GM04504 (cell line): ENCODE results near the gene ANKRD34A.
"Not testable (repeated sequence)": the region's sequence is repeated elsewhere in the genome, so short reads cannot be mapped to it uniquely, and the experiment has no call there.

Source experiments
- DNase-seq: peaks from one replicate; pipeline ENCODE4 v3.0.0-alpha.2; 2012; ENCODE audit warnings: low read depth

The ANKRD34A gene

GRCh38 chr1:145942871-145943270 lies 21.5 kb downstream of the ANKRD34A start:
- DNase-seq, result no peak

DNA sequence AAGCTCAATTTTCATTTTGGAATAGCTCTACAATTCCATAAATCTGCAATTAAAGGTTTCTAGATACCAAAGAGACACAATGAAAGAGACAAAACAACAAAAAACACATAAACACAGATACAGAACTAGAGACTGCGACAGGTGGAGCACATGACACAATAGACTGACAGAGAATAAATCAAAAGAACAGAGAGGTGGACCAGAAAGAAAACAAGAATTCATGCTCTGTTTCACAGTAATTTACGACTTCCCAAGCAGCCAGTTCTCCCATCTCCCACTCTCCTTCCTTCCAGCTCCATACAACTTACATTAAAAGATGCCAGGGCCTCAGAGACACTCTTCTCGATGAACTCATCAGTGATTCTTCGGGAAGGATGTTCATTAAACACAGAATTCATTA lies 22.0 kb downstream of the ANKRD34A start:
- no peak for DNase-seq

- DNase-seq, result no peak
Observed at GRCh38 chr1:145937436-145937835, 26.9 kb downstream of the ANKRD34A start.

GRCh38 chr1:145936247-145936646 lies 28.1 kb downstream of the ANKRD34A start:
- DNase-seq, result no peak

DNA sequence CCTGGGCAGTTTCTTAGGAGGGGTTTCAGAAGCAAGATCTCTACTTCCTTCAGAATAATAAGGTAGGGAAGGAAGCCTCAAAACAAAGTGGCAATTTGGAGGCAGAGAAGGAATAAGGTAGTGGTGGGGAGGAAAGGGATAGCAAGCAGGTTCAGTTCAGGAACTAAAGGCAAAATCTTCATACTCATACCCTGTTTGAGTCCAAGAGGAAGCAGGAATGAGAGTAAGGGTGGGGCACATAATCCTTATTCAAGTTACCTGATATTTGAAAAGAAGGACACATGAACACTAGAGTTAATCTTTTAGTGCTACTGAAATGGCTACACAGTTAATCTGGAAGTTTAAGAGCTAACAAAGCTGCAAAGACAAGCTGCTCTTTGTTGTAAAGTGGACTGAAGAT lies 28.7 kb downstream of the ANKRD34A start:
- no peak for DNase-seq

- DNase-seq, result not testable (repeated sequence)
Observed at GRCh38 chr1:145932522-145933009, 31.8 kb downstream of the ANKRD34A start.

- no peak for DNase-seq
Observed at GRCh38 chr1:145927916-145928643, 36.3 kb downstream of the ANKRD34A start.

- peak; percentile 98 for DNase-seq
Observed at GRCh38 chr1:145927063-145927886, 37.1 kb downstream of the ANKRD34A start, which contains the start of gene RBM8A. Gene RBM8A, minus strand, starts transcription at chr1:145927484. Its CDS starts 58 bp downstream, at chr1:145927426.

- DNase-seq, result no peak
Observed at GRCh38 chr1:145926686-145927062, 37.7 kb downstream of the ANKRD34A start.

DNA sequence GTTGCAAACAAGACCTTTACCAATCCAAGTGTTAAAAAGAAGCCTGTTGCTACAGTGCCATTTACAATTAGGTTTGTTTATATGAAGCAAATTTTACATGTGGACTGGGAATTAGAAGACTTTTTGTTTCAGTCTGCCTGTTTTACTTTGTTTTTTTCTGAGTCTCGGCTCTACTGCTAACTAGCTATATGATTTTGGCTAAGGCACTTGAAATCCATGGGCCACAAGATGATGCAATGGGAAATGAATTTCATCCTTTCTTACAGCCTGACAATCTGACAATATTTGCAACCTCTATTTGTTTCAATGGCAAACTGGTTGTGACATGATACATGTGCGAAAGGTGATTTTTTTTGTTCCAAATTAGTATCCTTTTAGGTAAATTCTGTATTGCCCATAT lies 42.1 kb downstream of the ANKRD34A start:
- no peak for DNase-seq

- not testable (repeated sequence) for DNase-seq
Observed at GRCh38 chr1:145920297-145920696, 44.1 kb downstream of the ANKRD34A start.

GRCh38 chr1:145918992-145919939 lies 45.1 kb downstream of the ANKRD34A start:
- DNase-seq, result no peak

DNA sequence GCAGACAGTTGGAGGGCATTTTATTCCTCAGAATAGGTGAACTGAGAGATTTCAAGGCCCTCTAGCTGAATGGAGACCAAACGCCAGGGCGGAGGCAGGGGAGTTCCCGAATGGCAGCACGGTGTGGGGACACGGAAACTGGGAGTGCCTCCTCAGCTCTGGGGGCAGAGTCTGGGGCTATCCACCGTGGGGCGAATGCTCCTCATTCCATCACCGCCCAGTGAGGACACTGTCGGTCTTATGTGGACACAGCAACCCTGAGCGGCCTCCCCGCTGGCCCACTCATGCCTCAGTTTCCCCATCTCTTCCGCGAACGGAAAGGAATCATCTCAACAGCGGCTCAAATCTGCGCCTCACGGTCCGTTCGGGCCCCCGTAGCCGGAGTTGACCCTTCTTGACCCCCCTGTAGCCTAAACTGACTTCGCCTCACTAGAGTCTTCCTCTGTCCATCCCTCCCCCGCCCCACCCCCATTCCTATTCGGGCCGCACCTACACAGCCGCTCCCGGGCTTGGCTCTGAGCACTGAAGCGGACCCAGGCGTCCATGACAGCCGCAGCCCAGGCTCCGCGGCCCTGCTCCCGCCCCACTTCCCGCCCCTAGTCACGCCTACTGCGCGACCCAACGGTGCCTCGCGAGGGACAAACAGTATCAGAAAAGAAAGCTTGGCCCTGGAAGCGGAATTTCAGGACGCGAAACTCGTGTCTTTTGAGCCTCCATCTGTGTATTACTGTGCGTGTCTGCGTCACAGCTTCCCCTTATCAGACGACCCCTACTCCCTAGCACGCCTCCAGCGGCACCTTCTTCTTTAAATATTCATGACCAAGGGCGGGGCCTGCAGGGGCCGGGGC lies 46.0 kb downstream of the ANKRD34A start, which contains the start of gene PEX11B:
Gene PEX11B (minus strand): TSS at position 574 of the 848 bp plus-strand sequence. CDS start 29 bp downstream, at position 545.
- DNase-seq, result peak; percentile 72

DNA sequence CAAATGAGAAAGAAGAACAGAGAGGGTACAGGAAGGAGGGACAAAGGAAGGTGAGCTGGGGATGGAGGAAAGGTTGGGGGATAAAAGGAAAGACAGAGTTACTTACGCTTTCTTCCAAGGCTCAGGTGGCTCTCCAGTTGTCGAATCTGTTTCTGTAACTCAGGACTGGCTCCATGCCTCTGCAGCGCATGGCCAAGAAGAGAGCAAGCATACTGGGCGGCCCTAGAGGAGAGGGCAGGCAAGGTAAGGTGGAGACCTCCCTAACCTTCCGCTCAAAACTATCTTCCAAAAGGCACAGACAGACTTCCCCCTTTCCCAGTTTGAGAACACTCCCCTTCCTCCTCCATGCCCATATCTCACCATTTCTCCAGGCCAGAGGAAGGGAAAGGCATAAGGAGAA lies 46.8 kb downstream of the ANKRD34A start:
- no peak for DNase-seq

GRCh38 chr1:145916745-145917144 lies 47.6 kb downstream of the ANKRD34A start:
- no peak for DNase-seq

GRCh38 chr1:145912128-145912641 lies 52.2 kb downstream of the ANKRD34A start:
- no peak for DNase-seq
